ENCODE results near the gene GLB1L. TPM values are rescaled to one million over a fixed set of nuclear protein-coding genes. Genes with fewer than 3 reads are reported as not detected.

GLB1L gene
- total RNA-seq, 1 donor from 2014 or later: 11.6 TPM

DNA sequence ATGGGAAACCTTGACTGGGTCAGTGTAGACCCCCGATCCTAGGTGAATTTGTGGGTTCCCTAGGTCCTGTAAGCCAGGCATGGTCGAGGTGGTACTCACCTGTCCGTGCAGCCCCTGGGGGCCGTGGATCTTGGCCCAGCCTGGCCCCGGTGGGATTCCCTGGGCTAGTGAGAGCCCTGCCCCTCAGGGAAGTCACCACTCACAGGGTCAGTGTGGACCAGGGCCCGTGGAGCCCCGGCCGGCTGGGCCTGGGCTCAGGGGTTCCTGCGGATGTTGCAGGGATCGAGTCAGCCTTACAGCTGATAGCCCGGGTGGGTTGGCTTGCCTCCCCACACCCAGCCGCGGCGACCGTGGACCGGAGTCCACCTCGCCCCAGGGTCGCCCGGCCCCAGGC lies 16.3 kb downstream of the GLB1L start:
- H3K27ac Mint-ChIP-seq: peak overlapping the region; percentile 76
- H3K36me3 Mint-ChIP-seq: peaks cover 20% of the 10 kb centered on the region
- TF ChIP-seq, protein P1, sequence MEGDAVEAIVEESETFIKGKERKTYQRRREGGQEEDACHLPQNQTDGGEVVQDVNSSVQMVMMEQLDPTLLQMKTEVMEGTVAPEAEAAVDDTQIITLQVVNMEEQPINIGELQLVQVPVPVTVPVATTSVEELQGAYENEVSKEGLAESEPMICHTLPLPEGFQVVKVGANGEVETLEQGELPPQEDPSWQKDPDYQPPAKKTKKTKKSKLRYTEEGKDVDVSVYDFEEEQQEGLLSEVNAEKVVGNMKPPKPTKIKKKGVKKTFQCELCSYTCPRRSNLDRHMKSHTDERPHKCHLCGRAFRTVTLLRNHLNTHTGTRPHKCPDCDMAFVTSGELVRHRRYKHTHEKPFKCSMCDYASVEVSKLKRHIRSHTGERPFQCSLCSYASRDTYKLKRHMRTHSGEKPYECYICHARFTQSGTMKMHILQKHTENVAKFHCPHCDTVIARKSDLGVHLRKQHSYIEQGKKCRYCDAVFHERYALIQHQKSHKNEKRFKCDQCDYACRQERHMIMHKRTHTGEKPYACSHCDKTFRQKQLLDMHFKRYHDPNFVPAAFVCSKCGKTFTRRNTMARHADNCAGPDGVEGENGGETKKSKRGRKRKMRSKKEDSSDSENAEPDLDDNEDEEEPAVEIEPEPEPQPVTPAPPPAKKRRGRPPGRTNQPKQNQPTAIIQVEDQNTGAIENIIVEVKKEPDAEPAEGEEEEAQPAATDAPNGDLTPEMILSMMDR (IDR thresholded peaks at IDR 0.05; ENCODE audit: unreplicated experiment): no peak

GRCh38 chr2:219228041-219228910 lies 17.0 kb downstream of the GLB1L start:
- no peaks in the 10 kb centered on the region for H3K27me3 Mint-ChIP-seq (ENCODE audit: low read depth)
- TF ChIP-seq, protein P1 (IDR thresholded peaks at IDR 0.05; ENCODE audit: unreplicated experiment): no peak
- H3K27ac Mint-ChIP-seq: peak overlapping the region; percentile 76
- H3K4me3 Mint-ChIP-seq: peak overlapping the region; percentile 99
- H3K36me3 Mint-ChIP-seq: peaks cover 24% of the 10 kb centered on the region
- no peak for DNase-seq (ENCODE audit: low spot score in 2 of 2, unreplicated experiment in 2 of 2)
- peaks cover 23% of the 10 kb centered on the region for H3K4me1 Mint-ChIP-seq
- no peaks in the 10 kb centered on the region for H3K9me3 Mint-ChIP-seq

More for the DNA sequence above, 16.3 kb downstream of the GLB1L start:
- Mint-ChIP-seq H3K9me3 (no peaks in the 10 kb centered on the region), H3K4me1 (peaks cover 23% of the 10 kb centered on the region), H3K27me3 (ENCODE audit: low read depth) (no peaks in the 10 kb centered on the region), H3K4me3 (peak overlapping the region; percentile 99)
- DNase-seq (ENCODE audit: low spot score in 2 of 2, unreplicated experiment in 2 of 2): no peak

- H3K4me3 Mint-ChIP-seq: no peak overlapping the region
- TF ChIP-seq, protein P1 (IDR thresholded peaks at IDR 0.05; ENCODE audit: unreplicated experiment): no peak
Measured at GRCh38 chr2:219225350-219225749, 19.9 kb downstream of the GLB1L start.

GRCh38 chr2:219223831-219224610 lies 21.2 kb downstream of the GLB1L start:
- no peak overlapping the region for H3K27ac Mint-ChIP-seq
- H3K27me3 Mint-ChIP-seq (ENCODE audit: low read depth): no peaks in the 10 kb centered on the region
- H3K4me3 Mint-ChIP-seq: no peak overlapping the region
- TF ChIP-seq, protein P1 (IDR thresholded peaks at IDR 0.05; ENCODE audit: unreplicated experiment): no peak
- no peaks in the 10 kb centered on the region for H3K9me3 Mint-ChIP-seq
- no peak for DNase-seq (ENCODE audit: low spot score in 2 of 2, unreplicated experiment in 2 of 2)
- H3K36me3 Mint-ChIP-seq: peaks cover 36% of the 10 kb centered on the region
- peaks cover 22% of the 10 kb centered on the region for H3K4me1 Mint-ChIP-seq

More at GRCh38 chr2:219225350-219225749, 19.9 kb downstream of the GLB1L start:
- Mint-ChIP-seq H3K4me1 (peaks cover 19% of the 10 kb centered on the region), H3K36me3 (peaks cover 31% of the 10 kb centered on the region), H3K27ac (no peak overlapping the region), H3K9me3 (no peaks in the 10 kb centered on the region), H3K27me3 (ENCODE audit: low read depth) (no peaks in the 10 kb centered on the region)
- no peak for DNase-seq (ENCODE audit: low spot score in 2 of 2, unreplicated experiment in 2 of 2)

- no peak for DNase-seq (ENCODE audit: low spot score in 2 of 2, unreplicated experiment in 2 of 2)
- no peaks in the 10 kb centered on the region for H3K9me3 Mint-ChIP-seq
- TF ChIP-seq, protein P1 (IDR thresholded peaks at IDR 0.05; ENCODE audit: unreplicated experiment): no peak
- no peak overlapping the region for H3K4me3 Mint-ChIP-seq
- no peak overlapping the region for H3K27ac Mint-ChIP-seq
- H3K4me1 Mint-ChIP-seq: peaks cover 16% of the 10 kb centered on the region
- H3K27me3 Mint-ChIP-seq (ENCODE audit: low read depth): no peaks in the 10 kb centered on the region
- H3K36me3 Mint-ChIP-seq: peaks cover 36% of the 10 kb centered on the region
Measured at GRCh38 chr2:219221957-219222518, 23.2 kb downstream of the GLB1L start.
